ENCODE data around the gene STARD9.
A peak's percentile ranks its signal among the peaks of the same experiment; 100 is the strongest.
"Not testable (repeated sequence)": the region's sequence is repeated elsewhere in the genome, so short reads cannot be mapped to it uniquely, and the experiment has no call there.

Gene STARD9

GRCh38 chr15:42759093-42759492, 183.7 kb downstream of the STARD9 start:
- H2AK5ac ChIP-seq (ENCODE audit: low read length), result no peak overlapping the region
- no peak overlapping the region for H4K8ac ChIP-seq (ENCODE audit: low read depth, low read length)
- no peak overlapping the region for H3K4ac ChIP-seq (ENCODE audit: low read depth, low read length)
- H3K4me2 ChIP-seq (ENCODE audit: low read length), result no peak overlapping the region
- no peaks in the 10 kb centered on the region for H3K36me3 ChIP-seq (ENCODE audit: control insufficient read depth in 1 of 2, insufficient read depth in 2 of 2, low read length in 2 of 2)
- H2BK12ac ChIP-seq (ENCODE audit: low read length), result no peak overlapping the region
- no peak overlapping the region for H3K9ac ChIP-seq (ENCODE audit: low read length)
- H4K91ac ChIP-seq (ENCODE audit: low read depth, low read length), result no peak overlapping the region
- no peak overlapping the region for H3K23ac ChIP-seq (ENCODE audit: low read length)
- no peak overlapping the region for H3K18ac ChIP-seq (ENCODE audit: low read length)
- no peaks in the 10 kb centered on the region for H3K79me1 ChIP-seq (ENCODE audit: low read length)
- H4K12ac ChIP-seq (ENCODE audit: low read depth, low read length), result no peak overlapping the region
- peak in 1 of 2 donors; percentile 2 for DNase-seq
- H3K27me3 ChIP-seq (ENCODE audit: insufficient read depth, low read length), result no peaks in the 10 kb centered on the region
- H3K79me2 ChIP-seq (ENCODE audit: control insufficient read depth, insufficient read depth, low read length, poor library complexity), result no peaks in the 10 kb centered on the region
- peak overlapping the region; percentile 23 for H3K4me3 ChIP-seq (ENCODE audit: low read depth, low read length)
- no peak overlapping the region for H3K14ac ChIP-seq (ENCODE audit: low read length)
- H3K27ac ChIP-seq (ENCODE audit: low read depth, low read length), result no peak overlapping the region
- no peaks in the 10 kb centered on the region for H3K4me1 ChIP-seq (ENCODE audit: control insufficient read depth in 1 of 2, insufficient read depth in 2 of 2, low read length in 2 of 2)
- no peak overlapping the region for H2BK120ac ChIP-seq (ENCODE audit: insufficient read depth, low read length, poor library complexity)
- H3K9me3 ChIP-seq (ENCODE audit: insufficient read depth, low read depth, low read length), result no peaks in the 10 kb centered on the region
- no peak overlapping the region for H2BK5ac ChIP-seq (ENCODE audit: low read depth, low read length, poor library complexity)
- H2AFZ ChIP-seq (ENCODE audit: insufficient read depth, low read length, poor library complexity), result no peak overlapping the region
- no CpG with 5 or more reads among the region's 2 CpGs for WGBS (ENCODE audit: extremely low coverage, insufficient coverage, insufficient read length)

- H3K23ac ChIP-seq (ENCODE audit: low read length), result no peak overlapping the region
- H3K36me3 ChIP-seq (ENCODE audit: control insufficient read depth in 1 of 2, insufficient read depth in 2 of 2, low read length in 2 of 2), result no peaks in the 10 kb centered on the region
- no peak overlapping the region for H2BK120ac ChIP-seq (ENCODE audit: insufficient read depth, low read length, poor library complexity)
- H4K91ac ChIP-seq (ENCODE audit: low read depth, low read length), result no peak overlapping the region
- no peaks in the 10 kb centered on the region for H3K9me3 ChIP-seq (ENCODE audit: insufficient read depth, low read depth, low read length)
- H3K79me1 ChIP-seq (ENCODE audit: low read length), result no peaks in the 10 kb centered on the region
- H2BK12ac ChIP-seq (ENCODE audit: low read length), result no peak overlapping the region
- no peak overlapping the region for H3K18ac ChIP-seq (ENCODE audit: low read length)
- H3K79me2 ChIP-seq (ENCODE audit: control insufficient read depth, insufficient read depth, low read length, poor library complexity), result no peaks in the 10 kb centered on the region
- H4K12ac ChIP-seq (ENCODE audit: low read depth, low read length), result no peak overlapping the region
- H4K8ac ChIP-seq (ENCODE audit: low read depth, low read length), result no peak overlapping the region
- H3K4me3 ChIP-seq (ENCODE audit: low read depth, low read length), result no peak overlapping the region
- no peak overlapping the region for H3K9ac ChIP-seq (ENCODE audit: low read length)
- H3K27me3 ChIP-seq (ENCODE audit: insufficient read depth, low read length), result no peaks in the 10 kb centered on the region
- no peak overlapping the region for H3K14ac ChIP-seq (ENCODE audit: low read length)
- no peak overlapping the region for H2BK5ac ChIP-seq (ENCODE audit: low read depth, low read length, poor library complexity)
- no peak for DNase-seq
- no peaks in the 10 kb centered on the region for H3K4me1 ChIP-seq (ENCODE audit: control insufficient read depth in 1 of 2, insufficient read depth in 2 of 2, low read length in 2 of 2)
- no peak overlapping the region for H3K4me2 ChIP-seq (ENCODE audit: low read length)
- no peak overlapping the region for H3K4ac ChIP-seq (ENCODE audit: low read depth, low read length)
- H2AFZ ChIP-seq (ENCODE audit: insufficient read depth, low read length, poor library complexity), result no peak overlapping the region
- no peak overlapping the region for H2AK5ac ChIP-seq (ENCODE audit: low read length)
- H3K27ac ChIP-seq (ENCODE audit: low read depth, low read length), result no peak overlapping the region
- no CpG with 5 or more reads among the region's 1 CpG for WGBS (ENCODE audit: extremely low coverage, insufficient coverage, insufficient read length)
Measured at GRCh38 chr15:42760759-42761158, 185.4 kb downstream of the STARD9 start.

GRCh38 chr15:42761813-42762212, 186.4 kb downstream of the STARD9 start:
- not testable (repeated sequence) for H3K4me1 ChIP-seq (ENCODE audit: control insufficient read depth in 1 of 2, insufficient read depth in 2 of 2, low read length in 2 of 2)

GRCh38 chr15:42764154-42764731, 188.8 kb downstream of the STARD9 start:
- H4K12ac ChIP-seq (ENCODE audit: low read depth, low read length); H3K9me3 ChIP-seq (ENCODE audit: insufficient read depth, low read depth, low read length); H2BK5ac ChIP-seq (ENCODE audit: low read depth, low read length, poor library complexity); H3K4ac ChIP-seq (ENCODE audit: low read depth, low read length); DNase-seq; H3K36me3 ChIP-seq (ENCODE audit: control insufficient read depth in 1 of 2, insufficient read depth in 2 of 2, low read length in 2 of 2); H3K23ac ChIP-seq (ENCODE audit: low read length); H3K18ac ChIP-seq (ENCODE audit: low read length); H3K14ac ChIP-seq (ENCODE audit: low read length); H3K27ac ChIP-seq (ENCODE audit: low read depth, low read length); H3K27me3 ChIP-seq (ENCODE audit: insufficient read depth, low read length); H2AK5ac ChIP-seq (ENCODE audit: low read length); H3K79me2 ChIP-seq (ENCODE audit: control insufficient read depth, insufficient read depth, low read length, poor library complexity); H3K4me2 ChIP-seq (ENCODE audit: low read length); H2AFZ ChIP-seq (ENCODE audit: insufficient read depth, low read length, poor library complexity); H3K9ac ChIP-seq (ENCODE audit: low read length); H4K91ac ChIP-seq (ENCODE audit: low read depth, low read length); H3K79me1 ChIP-seq (ENCODE audit: low read length); H4K8ac ChIP-seq (ENCODE audit: low read depth, low read length); H3K4me1 ChIP-seq (ENCODE audit: control insufficient read depth in 1 of 2, insufficient read depth in 2 of 2, low read length in 2 of 2); H2BK120ac ChIP-seq (ENCODE audit: insufficient read depth, low read length, poor library complexity); H3K4me3 ChIP-seq (ENCODE audit: low read depth, low read length); H2BK12ac ChIP-seq (ENCODE audit: low read length): not testable (repeated sequence)
- WGBS (ENCODE audit: extremely low coverage, insufficient coverage, insufficient read length), result no CpG with 5 or more reads among the region's 16 CpGs

More at GRCh38 chr15:42761813-42762212, 186.4 kb downstream of the STARD9 start:
- not testable (repeated sequence) for H4K8ac ChIP-seq (ENCODE audit: low read depth, low read length); H3K36me3 ChIP-seq (ENCODE audit: control insufficient read depth in 1 of 2, insufficient read depth in 2 of 2, low read length in 2 of 2); H3K4ac ChIP-seq (ENCODE audit: low read depth, low read length); DNase-seq; H3K23ac ChIP-seq (ENCODE audit: low read length); H3K79me1 ChIP-seq (ENCODE audit: low read length); H4K12ac ChIP-seq (ENCODE audit: low read depth, low read length); H3K4me3 ChIP-seq (ENCODE audit: low read depth, low read length); H3K4me2 ChIP-seq (ENCODE audit: low read length); H3K18ac ChIP-seq (ENCODE audit: low read length); H2AK5ac ChIP-seq (ENCODE audit: low read length); H3K79me2 ChIP-seq (ENCODE audit: control insufficient read depth, insufficient read depth, low read length, poor library complexity); H2BK12ac ChIP-seq (ENCODE audit: low read length); H2AFZ ChIP-seq (ENCODE audit: insufficient read depth, low read length, poor library complexity); H2BK120ac ChIP-seq (ENCODE audit: insufficient read depth, low read length, poor library complexity); H3K27ac ChIP-seq (ENCODE audit: low read depth, low read length); H3K14ac ChIP-seq (ENCODE audit: low read length); H2BK5ac ChIP-seq (ENCODE audit: low read depth, low read length, poor library complexity); H4K91ac ChIP-seq (ENCODE audit: low read depth, low read length); H3K27me3 ChIP-seq (ENCODE audit: insufficient read depth, low read length); H3K9ac ChIP-seq (ENCODE audit: low read length); H3K9me3 ChIP-seq (ENCODE audit: insufficient read depth, low read depth, low read length)
- WGBS (ENCODE audit: extremely low coverage, insufficient coverage, insufficient read length), result no CpG with 5 or more reads among the region's 2 CpGs
